Activated CD4-positive, CD25-positive, alpha-beta regulatory T cell treated with anti-CD3 and anti-CD28 coated beads, Interleukin-2, amount 50 U/mL, for 24 hours (primary cell): Measurements from ENCODE around the gene MMP21.

Source experiments
- ATAC-seq, 2 donors: fragments of 150-1000 bp; cut with Tn5 transposase; one replicate each; pipeline ENCODE4 v1.10.0; 2021; ENCODE audit warnings: mild to moderate bottlenecking in 1 of 2, moderate library complexity in 1 of 2

Gene MMP21

DNA sequence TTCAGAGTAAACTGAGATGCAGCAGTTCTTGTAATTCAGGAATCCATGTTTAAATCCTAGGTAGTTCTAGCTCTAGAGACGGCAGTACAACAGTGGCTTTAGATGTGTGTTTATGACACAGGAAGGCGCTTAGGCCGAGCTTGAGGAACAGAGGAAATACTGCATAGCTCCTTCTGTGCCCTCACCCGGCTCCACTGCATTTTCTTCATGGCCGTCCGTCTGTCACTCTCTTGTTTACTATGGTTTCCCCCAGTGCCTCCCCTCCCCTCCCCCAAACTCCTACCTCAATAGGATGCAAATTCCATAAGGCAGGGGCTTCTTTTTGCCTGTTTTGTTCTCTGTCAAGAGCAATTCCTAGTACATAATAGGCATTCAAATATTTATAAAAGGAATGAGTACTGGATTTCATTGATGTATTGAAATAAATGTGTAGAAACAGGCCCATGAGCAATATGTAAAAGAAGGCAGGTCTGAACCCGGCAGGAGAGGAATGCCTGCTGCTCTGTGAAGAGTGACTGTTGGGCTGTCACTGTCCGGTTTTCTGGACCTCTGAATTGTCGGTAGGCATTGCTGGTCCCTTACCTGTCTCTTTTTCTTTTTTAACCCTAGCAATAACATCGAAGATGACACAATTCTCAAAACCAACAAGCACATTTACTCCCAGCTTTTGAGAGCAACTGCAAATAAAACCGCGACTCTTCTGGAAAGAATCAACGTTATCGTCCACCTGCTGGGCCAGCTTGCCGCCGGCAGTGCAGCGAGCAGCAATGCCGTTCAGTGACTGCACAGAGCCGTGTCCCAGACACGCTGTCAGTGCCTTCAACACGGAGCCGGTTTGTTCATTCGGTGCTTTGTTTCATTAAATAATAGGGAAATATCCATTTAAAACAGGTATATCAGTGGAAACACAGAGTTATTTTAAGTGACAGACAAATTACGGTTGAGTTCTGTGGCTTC, 12.7 kb downstream of the MMP21 start:
- no peak for ATAC-seq

GRCh38 chr10:125761961-125762360, 13.7 kb downstream of the MMP21 start:
- ATAC-seq = no peak

- no peak for ATAC-seq
These were observed 17.9 kb downstream of the MMP21 start for GRCh38 chr10:125757742-125758141.

GRCh38 chr10:125756853-125757487, 18.7 kb downstream of the MMP21 start:
- no peak for ATAC-seq

DNA sequence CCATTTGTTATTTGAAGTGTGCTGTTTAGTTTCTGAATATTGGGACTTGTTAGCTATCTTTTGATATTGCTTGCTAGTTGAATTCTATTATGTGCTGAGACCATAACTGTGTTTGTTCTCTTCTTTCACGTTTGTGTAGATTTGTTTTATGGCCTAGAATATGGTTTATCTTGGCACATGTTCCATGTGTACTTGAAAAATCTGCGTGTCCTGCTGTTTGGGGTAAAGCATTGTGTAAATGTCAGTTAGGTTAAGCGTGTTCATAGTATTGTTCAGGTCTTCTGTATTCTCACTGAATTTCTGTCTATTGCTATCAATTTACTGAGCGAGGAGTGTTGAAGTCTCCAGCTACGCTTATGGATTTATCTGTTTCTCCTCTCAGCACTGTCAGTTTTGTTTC, 19.4 kb downstream of the MMP21 start:
- ATAC-seq = no peak

- no peak for ATAC-seq
These were observed 28.2 kb downstream of the MMP21 start for GRCh38 chr10:125747417-125747816.

- ATAC-seq = no peak
These were observed 30.7 kb downstream of the MMP21 start for GRCh38 chr10:125744909-125745308.

- ATAC-seq = no peak
These were observed 33.2 kb downstream of the MMP21 start for GRCh38 chr10:125742465-125742864.

DNA sequence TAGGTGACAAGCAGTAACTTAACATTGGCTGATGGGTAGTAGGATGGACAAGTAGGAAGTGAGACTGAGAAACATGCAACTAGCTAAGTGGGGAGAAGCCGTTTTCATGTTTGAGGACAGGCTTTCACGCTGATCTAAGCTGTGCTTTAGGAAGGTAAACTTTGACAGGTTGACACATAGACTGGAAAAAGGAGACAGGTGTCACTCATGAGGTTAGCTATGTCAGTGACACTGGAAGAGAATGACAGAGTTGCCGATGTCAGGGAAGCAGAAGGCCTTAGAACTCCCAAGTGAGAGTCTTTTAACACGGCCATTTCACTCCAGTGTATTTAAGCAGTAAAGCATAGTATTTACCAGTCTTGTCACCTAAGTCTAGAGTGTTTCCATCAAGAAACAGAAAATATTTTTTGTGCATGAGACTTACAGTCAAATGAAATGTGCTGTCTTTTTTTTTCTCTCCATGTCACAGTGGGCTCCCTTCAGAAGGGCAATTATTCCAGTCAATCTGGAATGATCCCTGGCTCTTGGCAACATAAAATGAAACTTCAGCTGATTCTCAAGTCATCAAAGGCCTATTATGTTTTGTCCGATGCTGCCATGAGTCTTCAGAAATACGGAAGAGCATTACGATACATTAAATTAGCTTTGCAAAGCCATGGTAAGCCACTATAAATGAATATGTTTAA, 35.5 kb downstream of the MMP21 start:
- ATAC-seq = no peak

- no peak for ATAC-seq
These were observed 37.4 kb downstream of the MMP21 start for GRCh38 chr10:125738206-125738605.

GRCh38 chr10:125734823-125735222, 40.8 kb downstream of the MMP21 start:
- no peak for ATAC-seq

GRCh38 chr10:125734148-125734547, 41.5 kb downstream of the MMP21 start:
- no peak for ATAC-seq

DNA sequence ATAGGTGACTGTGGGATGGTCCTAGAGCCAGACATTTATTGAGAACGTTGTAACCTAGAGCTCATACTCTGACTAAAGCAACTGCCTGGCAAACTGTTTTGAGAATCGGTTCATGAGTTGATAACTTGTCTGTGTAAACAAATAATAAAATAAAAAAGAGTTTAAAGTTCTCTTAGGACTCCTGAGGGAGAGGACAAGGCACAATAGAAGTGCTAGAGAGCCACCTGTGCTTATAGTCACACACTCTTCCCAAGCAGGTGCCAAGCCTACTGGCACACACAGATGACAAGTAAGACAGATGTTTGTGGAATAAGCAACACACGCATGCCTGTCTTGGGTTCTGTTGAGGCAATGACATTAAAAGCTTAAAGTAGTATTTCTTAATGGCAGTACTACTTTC, 48.2 kb downstream of the MMP21 start:
- no peak for ATAC-seq

DNA sequence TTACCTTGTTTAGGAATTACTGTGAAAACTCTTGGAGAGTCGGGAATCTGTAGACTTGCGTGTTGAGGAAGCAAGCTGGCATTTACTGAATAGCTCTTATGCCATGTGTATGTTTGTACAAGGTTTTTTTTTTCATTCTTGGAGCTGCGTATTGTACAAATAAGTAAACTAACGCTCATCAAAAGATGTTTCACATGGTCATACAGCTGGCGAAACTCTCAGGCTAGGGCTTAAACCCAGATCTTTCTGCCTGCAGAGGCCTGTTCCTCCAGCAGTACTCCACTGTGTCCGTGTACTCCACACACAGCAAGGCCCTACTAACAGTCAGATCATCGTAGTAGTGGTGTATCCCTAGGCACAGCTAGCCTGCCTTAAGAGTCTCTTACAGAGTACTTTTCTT, 48.7 kb downstream of the MMP21 start:
- ATAC-seq = no peak

DNA sequence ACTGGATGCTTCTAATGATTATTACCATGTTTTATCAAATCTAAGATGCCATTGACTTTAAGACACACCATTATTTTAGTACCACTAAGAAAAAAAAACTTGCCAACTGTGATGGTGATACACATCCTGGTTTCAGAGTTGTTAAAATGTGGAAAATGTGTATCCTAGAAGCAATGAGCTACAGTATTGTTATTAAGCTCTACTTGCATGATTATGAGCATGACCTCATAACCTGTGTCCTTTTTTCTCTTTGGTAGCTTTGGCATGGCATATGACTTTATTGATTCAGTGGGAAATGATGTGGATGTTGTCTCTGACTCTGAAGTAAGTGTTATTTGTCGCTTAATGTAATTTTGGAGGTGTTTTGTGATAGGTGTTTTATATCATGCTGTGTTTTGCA, 52.8 kb downstream of the MMP21 start:
- no peak for ATAC-seq

GRCh38 chr10:125721035-125721434, 54.6 kb downstream of the MMP21 start:
- no peak for ATAC-seq

- no peak for ATAC-seq
These were observed 55.6 kb downstream of the MMP21 start for GRCh38 chr10:125720002-125720382.

- peak; percentile 93 for ATAC-seq
These were observed 56.2 kb downstream of the MMP21 start, which contains the start of gene EDRF1 for GRCh38 chr10:125719173-125720001. Gene EDRF1, plus strand, starts transcription at chr10:125719709. Its CDS starts 99 bp downstream, at chr10:125719808.
